ENCODE measurements around the gene ZCCHC4. TPM values are rescaled to one million over a fixed set of nuclear protein-coding genes. Genes with fewer than 3 reads are reported as not detected.

The ZCCHC4 gene
- total and polyA plus RNA-seq, 9 donors: 5.7 to 17.0 (median 9.5) TPM

DNA sequence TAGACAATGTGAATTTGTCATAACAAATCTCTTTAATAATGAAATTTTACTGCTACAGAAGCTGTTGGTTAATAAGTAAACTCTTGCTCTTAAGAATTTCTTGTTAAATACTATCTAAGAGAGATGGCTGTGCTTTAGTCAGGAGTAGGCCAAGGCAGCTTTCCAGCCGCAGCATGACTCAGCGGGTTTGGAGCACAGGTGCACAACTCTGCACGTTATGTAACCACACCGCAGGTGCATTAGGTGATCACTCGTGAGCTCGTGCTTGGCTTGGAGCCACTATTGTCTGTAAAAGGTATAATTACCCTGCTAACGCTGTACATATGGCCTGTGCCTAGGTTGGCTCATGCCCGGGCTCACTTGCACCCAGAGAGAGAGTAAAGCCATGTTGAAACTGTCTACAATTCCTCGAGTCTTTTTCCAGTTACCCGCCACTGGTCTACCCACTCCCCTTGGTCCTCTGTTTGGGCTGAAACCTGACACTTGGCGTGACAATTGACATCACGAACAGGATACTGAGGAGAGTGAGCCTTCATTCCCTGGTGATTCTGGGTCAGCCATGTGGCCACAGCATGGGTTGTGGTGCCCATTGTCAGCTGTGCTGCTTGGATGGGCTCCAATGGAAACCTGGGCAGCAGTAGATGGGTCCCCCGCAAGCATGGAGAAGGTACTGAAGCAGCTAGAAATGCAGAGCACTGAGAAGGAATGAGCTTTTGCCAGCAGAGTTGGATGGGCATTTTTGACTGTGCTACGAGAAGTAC, 46.1 kb downstream of the ZCCHC4 start:
- Histone ChIP-seq H3K27ac (no peak overlapping the region), H3K27me3 (no peaks in the 10 kb centered on the region), H3K9me3 (no peaks in the 10 kb centered on the region), H3K4me1 (ENCODE audit: insufficient read depth) (no peaks in the 10 kb centered on the region), H3K36me3 (no peaks in the 10 kb centered on the region), H3K4me3 (no peak overlapping the region)
- WGBS, 3 donors: 83 to 97% (median 89%) methylated on average over 14 of the region's 14 CpGs
- intact Hi-C loops (cut with DNase I): no loop called here
- no peak for DNase-seq
- TF ChIP-seq POLR2A (IDR thresholded peaks at IDR 0.05): no peak
- TF ChIP-seq, protein P1, sequence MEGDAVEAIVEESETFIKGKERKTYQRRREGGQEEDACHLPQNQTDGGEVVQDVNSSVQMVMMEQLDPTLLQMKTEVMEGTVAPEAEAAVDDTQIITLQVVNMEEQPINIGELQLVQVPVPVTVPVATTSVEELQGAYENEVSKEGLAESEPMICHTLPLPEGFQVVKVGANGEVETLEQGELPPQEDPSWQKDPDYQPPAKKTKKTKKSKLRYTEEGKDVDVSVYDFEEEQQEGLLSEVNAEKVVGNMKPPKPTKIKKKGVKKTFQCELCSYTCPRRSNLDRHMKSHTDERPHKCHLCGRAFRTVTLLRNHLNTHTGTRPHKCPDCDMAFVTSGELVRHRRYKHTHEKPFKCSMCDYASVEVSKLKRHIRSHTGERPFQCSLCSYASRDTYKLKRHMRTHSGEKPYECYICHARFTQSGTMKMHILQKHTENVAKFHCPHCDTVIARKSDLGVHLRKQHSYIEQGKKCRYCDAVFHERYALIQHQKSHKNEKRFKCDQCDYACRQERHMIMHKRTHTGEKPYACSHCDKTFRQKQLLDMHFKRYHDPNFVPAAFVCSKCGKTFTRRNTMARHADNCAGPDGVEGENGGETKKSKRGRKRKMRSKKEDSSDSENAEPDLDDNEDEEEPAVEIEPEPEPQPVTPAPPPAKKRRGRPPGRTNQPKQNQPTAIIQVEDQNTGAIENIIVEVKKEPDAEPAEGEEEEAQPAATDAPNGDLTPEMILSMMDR (IDR thresholded peaks at IDR 0.05): no peak
- no peak for TF ChIP-seq EP300 (IDR thresholded peaks at IDR 0.05)

DNA sequence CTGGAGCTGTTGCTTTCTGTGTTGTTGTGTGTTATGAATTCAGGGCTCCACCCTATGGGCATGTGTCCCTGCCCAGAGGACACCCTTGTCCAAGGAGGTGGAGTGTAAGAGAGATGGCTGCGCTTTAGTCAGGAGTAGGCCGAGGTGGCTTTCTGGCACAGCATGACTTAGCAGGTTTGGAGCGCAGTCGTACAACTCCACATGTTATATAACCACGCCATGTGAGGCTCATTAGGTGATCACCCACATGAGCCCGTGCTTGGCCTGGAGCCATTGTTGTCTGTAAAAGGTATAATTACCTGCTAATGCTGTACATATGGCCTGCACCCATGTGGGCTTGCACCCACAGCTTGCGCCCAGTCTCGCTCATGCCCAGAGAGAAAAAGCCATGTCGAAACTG, 48.7 kb downstream of the ZCCHC4 start:
- Histone ChIP-seq H3K27ac (no peak overlapping the region), H3K27me3 (no peaks in the 10 kb centered on the region), H3K4me3 (no peak overlapping the region), H3K9me3 (no peaks in the 10 kb centered on the region), H3K36me3 (no peaks in the 10 kb centered on the region), H3K4me1 (ENCODE audit: insufficient read depth) (no peaks in the 10 kb centered on the region)
- intact Hi-C loops (cut with DNase I): no loop called here
- TF ChIP-seq POLR2A (IDR thresholded peaks at IDR 0.05): no peak
- DNase-seq: no peak
- 97 to 98% (median 97%) methylated on average over 9 of the region's 9 CpGs for WGBS, 3 donors

DNA sequence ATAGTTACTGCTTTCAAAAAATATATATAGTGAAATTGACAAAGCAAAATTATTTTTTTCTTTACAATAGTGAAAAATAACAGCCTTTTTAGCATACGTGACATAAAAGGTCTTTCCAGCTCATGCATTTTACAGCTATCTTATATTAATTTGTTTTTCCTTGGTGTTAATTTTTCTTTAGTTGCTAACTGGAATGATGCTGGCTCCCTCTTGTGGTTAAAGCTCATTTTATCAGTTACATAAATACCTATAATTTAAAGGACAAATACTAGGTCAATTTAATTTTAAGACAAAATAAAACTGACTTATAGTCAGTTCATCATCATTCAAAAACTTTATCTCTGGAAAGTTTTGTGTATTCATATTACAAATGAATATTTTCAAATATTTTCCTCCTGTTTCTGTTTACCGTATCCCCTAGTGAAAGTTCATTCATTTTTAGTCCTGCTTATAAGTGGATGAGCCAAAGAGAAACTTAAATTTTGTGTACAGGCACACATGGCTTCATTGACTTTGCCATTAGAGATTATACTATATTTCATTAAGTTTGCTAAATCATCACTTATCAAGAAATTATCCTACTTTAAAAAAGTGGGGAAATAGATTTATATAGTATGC, 54.5 kb downstream of the ZCCHC4 start:
- H3K36me3 ChIP-seq: no peaks in the 10 kb centered on the region
- H3K9me3 ChIP-seq: no peaks in the 10 kb centered on the region
- WGBS, 3 donors: 70 to 77% (median 75%) methylated on average over 2 of the region's 2 CpGs
- H3K4me3 ChIP-seq: no peak overlapping the region
- TF ChIP-seq POLR2A (IDR thresholded peaks at IDR 0.05) (no peak), EP300 (IDR thresholded peaks at IDR 0.05) (no peak)
- TF ChIP-seq, protein P1 (IDR thresholded peaks at IDR 0.05): peak in 1 of 3 donors; percentile 45
- H3K27ac ChIP-seq: no peak overlapping the region
- no peaks in the 10 kb centered on the region for H3K4me1 ChIP-seq (ENCODE audit: insufficient read depth)
- DNase-seq: no peak
- H3K27me3 ChIP-seq: no peaks in the 10 kb centered on the region
- intact Hi-C loops (cut with DNase I): loop anchor here in 1 of 4 donors (5.0 kb wide), 1 partner anchor 390 kb away; no protein-coding TSS in a partner anchor

DNA sequence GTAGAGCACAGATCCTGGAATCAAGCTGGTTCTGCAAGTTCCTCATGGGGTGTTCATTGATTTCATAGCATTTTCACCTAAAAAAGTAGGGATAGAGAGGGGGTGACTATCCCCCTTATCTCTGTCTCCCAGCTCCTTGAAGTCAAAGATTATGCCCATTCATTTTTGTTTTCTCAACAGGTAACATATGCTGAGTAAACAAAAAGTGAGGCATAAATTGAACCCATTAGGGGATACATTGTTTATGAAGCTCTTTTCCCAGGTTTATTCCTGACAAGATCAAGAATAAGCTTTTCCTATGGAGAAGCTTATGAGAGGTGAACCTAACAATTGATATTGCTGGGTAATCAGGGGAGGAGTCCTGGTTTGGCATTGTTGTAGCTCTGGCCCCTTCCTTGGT, 55.3 kb downstream of the ZCCHC4 start:
- DNase-seq: no peak
- no peak overlapping the region for H3K27ac ChIP-seq
- intact Hi-C loops (cut with DNase I): loop anchor here in 1 of 4 donors (5.0 kb wide), 1 partner anchor 391 kb away; no protein-coding TSS in a partner anchor
- H3K9me3 ChIP-seq: no peaks in the 10 kb centered on the region
- no peak overlapping the region for H3K4me3 ChIP-seq
- no peaks in the 10 kb centered on the region for H3K27me3 ChIP-seq
- no peaks in the 10 kb centered on the region for H3K36me3 ChIP-seq
- TF ChIP-seq POLR2A (IDR thresholded peaks at IDR 0.05): no peak
- TF ChIP-seq EP300 (IDR thresholded peaks at IDR 0.05): no peak
- TF ChIP-seq, protein P1 (IDR thresholded peaks at IDR 0.05): no peak
- no peaks in the 10 kb centered on the region for H3K4me1 ChIP-seq (ENCODE audit: insufficient read depth)

DNA sequence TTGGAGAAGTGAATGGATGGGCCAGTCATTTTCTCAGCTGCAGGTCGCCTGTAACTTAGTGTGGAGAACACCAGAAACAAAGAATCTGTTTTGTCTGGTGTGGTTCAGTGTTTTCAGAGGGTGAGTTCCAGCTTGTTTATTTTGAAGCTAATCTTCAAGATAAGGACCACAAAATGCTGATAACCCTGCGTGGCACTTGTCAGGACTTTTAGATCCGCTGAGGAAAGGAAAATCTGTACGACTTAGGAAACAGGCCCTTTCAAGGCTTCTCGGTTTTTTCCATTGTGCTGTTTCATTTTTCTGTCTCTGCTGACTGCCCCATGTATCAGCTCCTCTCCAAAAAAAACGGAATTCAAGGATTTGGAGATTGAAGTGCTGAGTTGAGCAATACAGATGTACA, 55.7 kb downstream of the ZCCHC4 start:
- H3K4me1 ChIP-seq (ENCODE audit: insufficient read depth): no peaks in the 10 kb centered on the region
- no peaks in the 10 kb centered on the region for H3K36me3 ChIP-seq
- intact Hi-C loops (cut with DNase I): loop anchor here in 1 of 4 donors (5.0 kb wide), 1 partner anchor 391 kb away; no protein-coding TSS in a partner anchor
- DNase-seq: no peak
- 34 to 53% (median 35%) methylated on average over 6 of the region's 6 CpGs for WGBS, 3 donors
- no peak overlapping the region for H3K4me3 ChIP-seq
- H3K27ac ChIP-seq: peak overlapping the region in 1 of 2 donors; percentile 51
- TF ChIP-seq, protein P1 (IDR thresholded peaks at IDR 0.05): no peak
- TF ChIP-seq EP300 (IDR thresholded peaks at IDR 0.05) (no peak), POLR2A (IDR thresholded peaks at IDR 0.05) (no peak)
- H3K27me3 ChIP-seq: no peaks in the 10 kb centered on the region
- no peaks in the 10 kb centered on the region for H3K9me3 ChIP-seq
